KOPT-K1 (cell line): ENCODE data around the gene OGFR.

Experiments used
- H3K27ac ChIP-seq: fragments of 200-600 bp; sonication (generic); 2 replicates; pipeline ENCODE4 v1.5.1; 2016; ENCODE audit warnings: antibody characterized with exemption, mild to moderate bottlenecking, low read depth, low read length; ENCODE audit not compliant: poor library complexity, severe bottlenecking
- H3K36me3 ChIP-seq: fragments of 200-600 bp; sonication (generic); 2 replicates; pipeline ENCODE4 v1.5.1; 2017; ENCODE audit warnings: antibody characterized with exemption, mild to moderate bottlenecking, low read length, moderate library complexity; ENCODE audit not compliant: insufficient read depth
- H3K9me3 ChIP-seq: fragments of 200-600 bp; sonication (generic); 2 replicates; pipeline ENCODE4 v1.5.1; 2017; ENCODE audit warnings: antibody characterized with exemption, low read length, mild to moderate bottlenecking; ENCODE audit not compliant: insufficient read depth, poor library complexity, severe bottlenecking

OGFR gene, protein sequence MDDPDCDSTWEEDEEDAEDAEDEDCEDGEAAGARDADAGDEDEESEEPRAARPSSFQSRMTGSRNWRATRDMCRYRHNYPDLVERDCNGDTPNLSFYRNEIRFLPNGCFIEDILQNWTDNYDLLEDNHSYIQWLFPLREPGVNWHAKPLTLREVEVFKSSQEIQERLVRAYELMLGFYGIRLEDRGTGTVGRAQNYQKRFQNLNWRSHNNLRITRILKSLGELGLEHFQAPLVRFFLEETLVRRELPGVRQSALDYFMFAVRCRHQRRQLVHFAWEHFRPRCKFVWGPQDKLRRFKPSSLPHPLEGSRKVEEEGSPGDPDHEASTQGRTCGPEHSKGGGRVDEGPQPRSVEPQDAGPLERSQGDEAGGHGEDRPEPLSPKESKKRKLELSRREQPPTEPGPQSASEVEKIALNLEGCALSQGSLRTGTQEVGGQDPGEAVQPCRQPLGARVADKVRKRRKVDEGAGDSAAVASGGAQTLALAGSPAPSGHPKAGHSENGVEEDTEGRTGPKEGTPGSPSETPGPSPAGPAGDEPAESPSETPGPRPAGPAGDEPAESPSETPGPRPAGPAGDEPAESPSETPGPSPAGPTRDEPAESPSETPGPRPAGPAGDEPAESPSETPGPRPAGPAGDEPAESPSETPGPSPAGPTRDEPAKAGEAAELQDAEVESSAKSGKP

GRCh38 chr20:62804627-62805154, at the start of gene OGFR:
OGFR (plus strand) TSS chr20:62804835; CDS start chr20:62804860, 25 bp downstream.
- Histone ChIP-seq H3K27ac (peak within 1 kb of the TSS; percentile 83), H3K36me3 (peaks cover 59% of the 10 kb centered on the region), H3K9me3 (no peaks in the 10 kb centered on the region)

GRCh38 chr20:62754991-62755356, 49.7 kb upstream of the OGFR start:
- H3K36me3 ChIP-seq = no peaks in the 10 kb centered on the region
- no peaks in the 10 kb centered on the region for H3K9me3 ChIP-seq
- no peak overlapping the region for H3K27ac ChIP-seq

GRCh38 chr20:62755817-62756724, 48.6 kb upstream of the OGFR start:
- H3K36me3 ChIP-seq = no peaks in the 10 kb centered on the region
- no peaks in the 10 kb centered on the region for H3K9me3 ChIP-seq
- no peak overlapping the region for H3K27ac ChIP-seq

GRCh38 chr20:62758226-62758912, 46.3 kb upstream of the OGFR start:
- H3K36me3 ChIP-seq = no peaks in the 10 kb centered on the region
- no peaks in the 10 kb centered on the region for H3K9me3 ChIP-seq
- no peak overlapping the region for H3K27ac ChIP-seq

DNA sequence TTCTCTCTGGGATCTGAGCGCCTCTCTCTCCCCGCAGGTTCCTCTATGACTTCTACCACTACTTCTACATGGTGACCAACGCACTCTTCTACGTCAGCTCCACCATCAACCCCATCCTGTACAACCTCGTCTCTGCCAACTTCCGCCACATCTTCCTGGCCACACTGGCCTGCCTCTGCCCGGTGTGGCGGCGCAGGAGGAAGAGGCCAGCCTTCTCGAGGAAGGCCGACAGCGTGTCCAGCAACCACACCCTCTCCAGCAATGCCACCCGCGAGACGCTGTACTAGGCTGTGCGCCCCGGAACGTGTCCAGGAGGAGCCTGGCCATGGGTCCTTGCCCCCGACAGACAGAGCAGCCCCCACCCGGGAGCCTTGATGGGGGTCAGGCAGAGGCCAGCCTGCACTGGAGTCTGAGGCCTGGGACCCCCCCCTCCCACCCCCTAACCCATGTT, 44.6 kb upstream of the OGFR start:
- H3K36me3 ChIP-seq = no peaks in the 10 kb centered on the region
- H3K9me3 ChIP-seq = no peaks in the 10 kb centered on the region
- H3K27ac ChIP-seq = no peak overlapping the region

DNA sequence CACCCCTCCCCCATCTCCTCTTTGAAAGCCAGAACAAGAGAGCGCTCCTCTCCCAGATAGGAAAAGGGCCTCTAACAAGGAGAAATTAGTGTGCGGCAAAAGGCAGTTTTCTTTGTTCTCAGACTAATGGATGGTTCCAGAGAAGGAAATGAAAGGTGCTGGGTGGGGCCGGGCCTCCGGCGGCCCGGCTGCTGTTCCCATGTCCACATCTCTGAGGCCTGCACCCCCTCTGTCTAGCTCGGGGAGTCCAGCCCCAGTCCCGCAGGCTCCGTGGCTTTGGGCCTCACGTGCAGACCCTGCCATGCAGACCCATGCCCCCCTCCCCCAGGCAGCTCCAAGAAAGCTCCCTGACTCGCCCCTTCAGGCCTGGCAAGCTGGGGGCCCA, 44.2 kb upstream of the OGFR start:
- Histone ChIP-seq H3K27ac (no peak overlapping the region), H3K9me3 (no peaks in the 10 kb centered on the region), H3K36me3 (no peaks in the 10 kb centered on the region)

DNA sequence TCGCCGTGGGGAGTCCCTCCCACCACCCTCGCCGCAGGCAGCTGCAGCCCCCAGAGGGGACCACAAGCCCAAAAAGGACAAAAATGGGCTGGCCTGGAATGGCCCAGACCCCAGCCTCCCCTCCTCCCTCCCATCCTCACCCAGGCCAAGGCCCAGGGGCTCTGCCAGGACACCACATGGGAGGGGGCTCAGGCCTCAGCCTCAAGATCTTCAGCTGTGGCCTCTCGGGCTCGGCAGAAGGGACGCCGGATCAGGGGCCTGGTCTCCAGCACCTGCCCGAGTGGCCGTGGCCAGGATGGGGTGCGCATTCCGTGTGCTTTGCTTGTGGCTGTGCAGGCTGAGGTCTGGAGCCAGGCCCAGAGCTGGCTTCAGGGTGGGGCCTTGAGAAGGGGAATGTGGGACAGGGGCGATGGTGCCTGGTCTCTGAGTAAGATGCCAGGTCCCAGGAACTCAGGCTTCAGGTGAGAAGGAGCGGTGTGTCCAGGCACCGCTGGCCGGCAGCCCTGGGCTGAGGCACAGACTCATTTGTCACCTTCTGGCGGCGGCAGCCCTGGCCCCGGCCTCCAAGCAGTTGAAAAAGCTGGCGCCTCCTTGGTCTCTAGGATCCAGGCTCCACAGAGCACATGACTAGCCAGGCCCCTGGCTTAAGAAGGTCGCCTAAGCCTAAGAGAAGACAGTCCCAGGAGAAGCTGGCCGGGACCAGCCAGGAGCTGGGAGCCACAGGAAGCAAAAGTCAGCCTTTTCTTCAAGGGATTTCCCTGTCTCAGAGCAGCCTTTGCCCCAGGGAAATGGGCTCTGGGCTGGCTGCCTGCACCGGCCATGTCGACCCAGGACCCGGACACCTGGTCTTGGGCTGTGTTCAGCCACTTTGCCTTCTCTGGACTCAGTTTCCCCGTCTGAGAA, 43.5 kb upstream of the OGFR start:
- Histone ChIP-seq H3K9me3 (no peaks in the 10 kb centered on the region), H3K36me3 (no peaks in the 10 kb centered on the region), H3K27ac (no peak overlapping the region)

- Histone ChIP-seq H3K27ac (no peak overlapping the region), H3K36me3 (no peaks in the 10 kb centered on the region), H3K9me3 (no peaks in the 10 kb centered on the region)
These were observed 42.9 kb upstream of the OGFR start for GRCh38 chr20:62761759-62762131.

DNA sequence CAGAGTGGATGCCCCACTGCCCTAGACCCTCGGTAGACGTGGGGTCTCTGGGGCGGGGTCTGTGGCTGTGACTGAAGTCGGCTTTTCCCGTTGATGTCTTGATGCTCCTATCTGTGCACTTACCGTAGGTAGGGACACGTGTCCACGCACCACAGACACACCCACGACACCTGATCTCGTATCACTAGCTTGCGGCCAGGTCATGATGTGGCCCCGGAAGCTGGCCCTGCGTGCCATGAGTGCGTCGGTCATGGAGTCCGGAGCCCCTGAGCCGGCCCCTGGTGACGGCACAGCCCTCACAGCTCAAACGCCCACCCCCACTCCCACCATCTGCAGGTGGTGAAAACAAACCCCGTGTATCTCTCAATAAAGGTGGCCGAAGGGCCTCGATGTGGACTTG, 42.3 kb upstream of the OGFR start:
- no peak overlapping the region for H3K27ac ChIP-seq
- H3K36me3 ChIP-seq = no peaks in the 10 kb centered on the region
- H3K9me3 ChIP-seq = no peaks in the 10 kb centered on the region

- Histone ChIP-seq H3K36me3 (no peaks in the 10 kb centered on the region), H3K9me3 (no peaks in the 10 kb centered on the region), H3K27ac (no peak overlapping the region)
These were observed 41.8 kb upstream of the OGFR start for GRCh38 chr20:62762801-62763368.

GRCh38 chr20:62763404-62763803, 41.2 kb upstream of the OGFR start:
- Histone ChIP-seq H3K36me3 (no peaks in the 10 kb centered on the region), H3K9me3 (no peaks in the 10 kb centered on the region), H3K27ac (peak overlapping the region; percentile 17)

GRCh38 chr20:62764156-62764935, 40.3 kb upstream of the OGFR start:
- Histone ChIP-seq H3K9me3 (no peaks in the 10 kb centered on the region), H3K36me3 (no peaks in the 10 kb centered on the region), H3K27ac (no peak overlapping the region)

DNA sequence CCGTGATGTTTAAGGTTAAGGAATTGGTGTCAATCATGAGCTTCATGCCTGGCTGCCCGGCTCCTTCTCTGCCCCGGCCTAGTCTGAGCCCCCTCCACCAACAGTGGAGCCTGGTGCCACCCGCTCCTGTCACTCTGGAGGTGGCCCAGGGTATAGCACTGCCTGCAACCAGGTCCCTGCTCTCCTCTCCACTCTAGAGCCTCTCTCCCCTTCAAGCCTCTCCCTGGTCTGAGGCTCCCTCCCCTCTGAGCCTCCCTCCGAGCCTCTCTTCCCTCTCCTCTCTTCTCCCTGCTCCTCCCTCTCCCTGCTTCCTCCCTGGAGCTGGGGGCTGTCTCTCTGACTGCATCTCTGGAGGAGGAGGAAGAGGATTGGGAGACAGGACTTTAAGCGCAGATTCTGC, 39.6 kb upstream of the OGFR start:
- H3K27ac ChIP-seq = no peak overlapping the region
- no peaks in the 10 kb centered on the region for H3K36me3 ChIP-seq
- no peaks in the 10 kb centered on the region for H3K9me3 ChIP-seq
